Neural cell (in vitro differentiated cells): ENCODE measurements around the gene NPM1. TPM values are rescaled to one million over a fixed set of nuclear protein-coding genes. Genes with fewer than 3 reads are reported as not detected.

Experiments
- H2AFZ ChIP-seq: fragments of 200-600, 300-800 bp; sonication (generic), shearing (Covaris generic); 2 replicates; pipeline ENCODE4 v1.6.0; 2014; ENCODE audit warnings: low read depth, mild to moderate bottlenecking, antibody characterized with exemption, low read length, moderate library complexity
- H3F3A ChIP-seq: fragments of 200-600 bp; shearing (Covaris generic); 2 replicates; pipeline ENCODE4 v1.6.1; 2016; ENCODE audit warnings: mild to moderate bottlenecking, moderate library complexity, mixed read lengths, antibody characterized with exemption, low read length; ENCODE audit not compliant: insufficient read depth, poor library complexity, severe bottlenecking
- H3K27ac ChIP-seq: fragments of 200-600, 300-800 bp; sonication (generic), shearing (Covaris generic); 2 replicates; pipeline ENCODE4 v1.5.1; 2014; ENCODE audit warnings: mild to moderate bottlenecking, low read length, moderate library complexity
- H3K27me3 ChIP-seq: fragments of 300-800, 200-600 bp; sonication (generic), shearing (Covaris generic); 2 replicates; pipeline ENCODE4 v1.6.0; 2014; ENCODE audit warnings: mild to moderate bottlenecking, low read depth, low read length, moderate library complexity; ENCODE audit not compliant: insufficient read depth
- H3K36me3 ChIP-seq: fragments of 300-800, 200-600 bp; sonication (generic), shearing (Covaris generic); 2 replicates; pipeline ENCODE4 v1.5.1; 2014; ENCODE audit warnings: mild to moderate bottlenecking, antibody characterized with exemption, low read length, moderate library complexity; ENCODE audit not compliant: insufficient read depth
- H3K4me2 ChIP-seq: fragments of 300-800, 200-600 bp; sonication (generic), shearing (Covaris generic); 2 replicates; pipeline ENCODE4 v1.6.0; 2014; ENCODE audit warnings: mild to moderate bottlenecking, low read length
- H3K4me3 ChIP-seq: fragments of 300-800, 200-600 bp; sonication (generic), shearing (Covaris generic); 2 replicates; pipeline ENCODE4 v1.5.1; 2014; ENCODE audit warnings: mild to moderate bottlenecking, low read length, moderate library complexity
- H3K79me2 ChIP-seq: fragments of 200-600 bp; shearing (Covaris generic); replicated peaks from 2 replicates; pipeline ENCODE4 v1.6.0; 2014; ENCODE audit warnings: mild to moderate bottlenecking, low read length, moderate library complexity; ENCODE audit not compliant: insufficient read depth
- H3K9ac ChIP-seq: fragments of 300-800, 200-600 bp; sonication (generic), shearing (Covaris generic); 2 replicates; pipeline ENCODE4 v1.6.1; 2016; ENCODE audit warnings: mild to moderate bottlenecking, low read length, mixed read lengths
- H3K9me2 ChIP-seq: fragments of 200-600 bp; shearing (Covaris generic); 2 replicates; pipeline ENCODE4 v1.6.1; 2016; ENCODE audit warnings: mild to moderate bottlenecking, low read length, mixed read lengths; ENCODE audit not compliant: insufficient read depth
- H3K9me3 ChIP-seq: fragments of 200-600, 300-800 bp; sonication (generic), shearing (Covaris generic); 2 replicates; pipeline ENCODE4 v1.6.1; 2016; ENCODE audit warnings: mild to moderate bottlenecking, mixed run types, low read length, moderate library complexity, mixed read lengths
- H4K20me1 ChIP-seq: fragments of 200-600 bp; shearing (Covaris generic); 2 replicates; pipeline ENCODE4 v1.6.1; 2016; ENCODE audit warnings: mild to moderate bottlenecking, mixed run types; ENCODE audit not compliant: insufficient read depth
- CTCF ChIP-seq: fragments of 450-650 bp; IDR thresholded peaks from 2 replicates; pipeline ENCODE4 v1.5.1; 2014; ENCODE audit warnings: antibody characterized with exemption, mild to moderate bottlenecking, moderate library complexity; ENCODE audit not compliant: poor library complexity, severe bottlenecking
- EP300 ChIP-seq: fragments of 450-650 bp; conservative IDR thresholded peaks from 2 replicates; pipeline ENCODE4 v1.6.1; 2014; ENCODE audit warnings: antibody characterized with exemption, mild to moderate bottlenecking, moderate library complexity; ENCODE audit not compliant: poor library complexity, severe bottlenecking
- EZH2 ChIP-seq: fragments of 200-600, 300-800 bp; shearing (Covaris generic), sonication (generic); IDR thresholded peaks from 2 replicates; pipeline ENCODE4 v1.6.1; 2014; ENCODE audit warnings: antibody characterized with exemption, low read length, borderline replicate concordance, mild to moderate bottlenecking; ENCODE audit not compliant: insufficient read depth, poor library complexity, severe bottlenecking
- MXI1 ChIP-seq: fragments of 450-650 bp; conservative IDR thresholded peaks from 2 replicates; pipeline ENCODE4 v1.6.1; 2014; ENCODE audit warnings: antibody characterized with exemption, mild to moderate bottlenecking; ENCODE audit not compliant: poor library complexity, severe bottlenecking
- POLR2AphosphoS5 ChIP-seq: IDR thresholded peaks from 2 replicates; pipeline ENCODE4 v1.6.1; 2012
- RAD21 ChIP-seq: fragments of 450-650 bp; conservative IDR thresholded peaks from 2 replicates; pipeline ENCODE4 v1.6.1; 2014; ENCODE audit warnings: antibody characterized with exemption, mild to moderate bottlenecking, moderate library complexity
- SMC3 ChIP-seq: fragments of 450-650 bp; conservative IDR thresholded peaks from 2 replicates; pipeline ENCODE4 v1.6.1; 2014; ENCODE audit warnings: antibody characterized with exemption, mild to moderate bottlenecking, moderate library complexity; ENCODE audit not compliant: poor library complexity
- TAF1 ChIP-seq: IDR thresholded peaks from 2 replicates; pipeline ENCODE4 v1.6.1; 2012; ENCODE audit warnings: low read depth
- polyA plus RNA-seq: library from polyadenylated mRNA; depleted of rRNA; stranded (reverse); fragments of >200 nt; gene quantifications from 2 replicates; pipeline ENCODE4 v1.2.3, GENCODE V29; 2014
- TF ChIP-seq, protein P1 (sequence below): IDR thresholded peaks from 2 replicates; pipeline ENCODE4 v1.6.1; 2012; ENCODE audit warnings: borderline replicate concordance

The NPM1 gene
- polyA plus RNA-seq, 1 donor from 2014 or later: 1,141 TPM

DNA sequence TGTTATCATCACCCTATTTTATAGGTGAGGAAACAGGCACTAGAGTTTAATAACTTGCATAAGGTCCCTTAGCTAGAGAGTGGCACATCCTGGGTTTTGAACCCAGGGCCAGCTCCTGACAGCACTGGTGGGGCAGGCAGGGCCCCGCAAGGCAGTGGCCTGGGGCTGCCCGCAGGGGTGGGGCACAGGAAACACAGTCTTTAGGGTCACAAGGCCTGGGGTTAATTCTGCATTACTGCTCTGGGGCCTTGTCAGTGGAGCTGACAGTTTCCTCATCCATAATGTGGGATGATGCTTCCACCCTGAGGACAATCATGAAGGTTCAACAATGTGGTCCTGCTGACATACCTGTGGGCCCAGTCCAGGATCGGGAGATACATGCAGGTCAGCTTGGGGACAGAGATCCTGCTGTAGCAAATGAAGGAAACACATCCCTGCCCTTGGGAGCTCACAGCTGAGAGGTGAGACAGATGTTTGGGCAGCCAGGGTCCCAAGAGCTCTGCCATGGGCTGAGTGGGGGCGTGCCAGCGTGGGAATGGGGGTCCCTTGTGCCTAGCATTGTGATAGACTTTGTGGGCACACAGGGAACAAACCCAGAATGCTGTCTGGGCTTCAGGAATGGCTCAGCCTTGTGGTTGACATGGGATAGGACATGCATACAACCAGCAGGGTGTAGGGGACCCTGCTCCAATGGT is 46.5 kb downstream of the NPM1 start:
- Histone ChIP-seq H3K27me3 (no peaks in the 10 kb centered on the region), H3K4me3 (no peak overlapping the region), H3K4me2 (no peak overlapping the region), H3F3A (no peaks in the 10 kb centered on the region), H3K79me2 (no peaks in the 10 kb centered on the region), H3K9ac (no peak overlapping the region), H4K20me1 (no peaks in the 10 kb centered on the region), H2AFZ (no peak overlapping the region), H3K36me3 (no peaks in the 10 kb centered on the region), H3K9me3 (no peaks in the 10 kb centered on the region), H3K27ac (no peak overlapping the region), H3K9me2 (no peaks in the 10 kb centered on the region)
- no peak for TF ChIP-seq RAD21
- no peak for TF ChIP-seq TAF1
- TF ChIP-seq, protein P1, sequence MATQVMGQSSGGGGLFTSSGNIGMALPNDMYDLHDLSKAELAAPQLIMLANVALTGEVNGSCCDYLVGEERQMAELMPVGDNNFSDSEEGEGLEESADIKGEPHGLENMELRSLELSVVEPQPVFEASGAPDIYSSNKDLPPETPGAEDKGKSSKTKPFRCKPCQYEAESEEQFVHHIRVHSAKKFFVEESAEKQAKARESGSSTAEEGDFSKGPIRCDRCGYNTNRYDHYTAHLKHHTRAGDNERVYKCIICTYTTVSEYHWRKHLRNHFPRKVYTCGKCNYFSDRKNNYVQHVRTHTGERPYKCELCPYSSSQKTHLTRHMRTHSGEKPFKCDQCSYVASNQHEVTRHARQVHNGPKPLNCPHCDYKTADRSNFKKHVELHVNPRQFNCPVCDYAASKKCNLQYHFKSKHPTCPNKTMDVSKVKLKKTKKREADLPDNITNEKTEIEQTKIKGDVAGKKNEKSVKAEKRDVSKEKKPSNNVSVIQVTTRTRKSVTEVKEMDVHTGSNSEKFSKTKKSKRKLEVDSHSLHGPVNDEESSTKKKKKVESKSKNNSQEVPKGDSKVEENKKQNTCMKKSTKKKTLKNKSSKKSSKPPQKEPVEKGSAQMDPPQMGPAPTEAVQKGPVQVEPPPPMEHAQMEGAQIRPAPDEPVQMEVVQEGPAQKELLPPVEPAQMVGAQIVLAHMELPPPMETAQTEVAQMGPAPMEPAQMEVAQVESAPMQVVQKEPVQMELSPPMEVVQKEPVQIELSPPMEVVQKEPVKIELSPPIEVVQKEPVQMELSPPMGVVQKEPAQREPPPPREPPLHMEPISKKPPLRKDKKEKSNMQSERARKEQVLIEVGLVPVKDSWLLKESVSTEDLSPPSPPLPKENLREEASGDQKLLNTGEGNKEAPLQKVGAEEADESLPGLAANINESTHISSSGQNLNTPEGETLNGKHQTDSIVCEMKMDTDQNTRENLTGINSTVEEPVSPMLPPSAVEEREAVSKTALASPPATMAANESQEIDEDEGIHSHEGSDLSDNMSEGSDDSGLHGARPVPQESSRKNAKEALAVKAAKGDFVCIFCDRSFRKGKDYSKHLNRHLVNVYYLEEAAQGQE: no peak
- no peak for TF ChIP-seq MXI1
- no peak for TF ChIP-seq SMC3
- TF ChIP-seq EZH2: no peak
- TF ChIP-seq EP300: no peak
- no peak for TF ChIP-seq CTCF
- no peak for TF ChIP-seq POLR2AphosphoS5

DNA sequence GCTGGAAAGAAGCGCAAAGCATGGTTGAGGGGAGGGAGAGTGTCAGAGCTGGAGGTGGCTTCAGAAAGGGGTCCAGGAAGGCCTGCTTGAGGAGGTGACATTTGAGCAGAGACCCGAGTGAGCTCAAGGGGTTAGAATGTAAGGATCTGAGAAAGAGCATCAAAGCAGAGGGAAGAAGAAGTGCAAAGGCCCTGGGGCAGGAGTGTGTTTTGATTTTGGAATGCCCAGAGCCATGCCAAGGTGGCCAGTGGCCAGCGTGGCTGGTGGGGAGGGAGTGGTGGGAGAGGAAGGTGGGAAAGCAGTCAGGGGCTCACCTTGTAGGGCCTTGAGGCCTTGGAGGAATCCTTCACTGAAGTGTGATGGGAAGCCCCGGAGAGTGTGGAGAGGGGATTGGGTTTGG is 47.2 kb downstream of the NPM1 start:
- Histone ChIP-seq H3K9ac (no peak overlapping the region), H3K27ac (no peak overlapping the region), H3K4me2 (no peak overlapping the region), H3K4me3 (no peak overlapping the region), H3K36me3 (no peaks in the 10 kb centered on the region), H3K9me2 (no peaks in the 10 kb centered on the region), H4K20me1 (no peaks in the 10 kb centered on the region), H3K79me2 (no peaks in the 10 kb centered on the region), H3K27me3 (no peaks in the 10 kb centered on the region), H3F3A (no peaks in the 10 kb centered on the region), H2AFZ (no peak overlapping the region), H3K9me3 (no peaks in the 10 kb centered on the region)
- TF ChIP-seq POLR2AphosphoS5 (no peak), SMC3 (no peak), RAD21 (no peak), EZH2 (no peak), TAF1 (no peak), CTCF (no peak), EP300 (no peak), MXI1 (no peak)
- TF ChIP-seq, protein P1: no peak
